Measurements from ENCODE around the gene SLC5A1. TPM values are rescaled to one million over a fixed set of nuclear protein-coding genes. Genes with fewer than 3 reads are reported as not detected.

Gene SLC5A1
- total and polyA plus RNA-seq, 9 of the 15 experiments (the other 6 are each of a cell fraction or from before 2014, with no cell fraction given), result not detected

GRCh38 chr22:32132126-32132525 is 89.1 kb downstream of the SLC5A1 start:
- H3K9me1 ChIP-seq (ENCODE audit: control insufficient read depth, insufficient read depth, low read length), result no peaks in the 10 kb centered on the region
- intact Hi-C loops (cut with micrococcal nuclease) (no loop called here), in situ Hi-C loops (cut with MboI) (no loop called here)
- H3K4me3 ChIP-seq, result no peak overlapping the region
- H3K9me3 ChIP-seq (replicated peaks; ENCODE audit: control insufficient read depth, insufficient read depth, low read depth, low read length), result no peaks in the 10 kb centered on the region
- ATAC-seq, result no peak
- DNase-seq (ENCODE audit: extremely low read depth in 1 of 4, low spot score in 3 of 4), result no peak
- H3K9ac ChIP-seq (ENCODE audit: insufficient read depth in 1 of 2, low read depth in 2 of 2, low read length in 2 of 2), result no peak overlapping the region
- H3K79me2 ChIP-seq (ENCODE audit: control insufficient read depth, insufficient read depth, low read length), result no peaks in the 10 kb centered on the region
- no peak overlapping the region for H3K4me2 ChIP-seq (ENCODE audit: insufficient read depth, low read length)
- H3K27me3 ChIP-seq (ENCODE audit: control insufficient read depth in 2 of 2, insufficient read depth in 2 of 2, low read length in 2 of 2), result peaks cover 0 to 18% of the 10 kb centered on the region in 2 experiments; a peak in 2 of 5 replicates
- H3K27ac ChIP-seq (ENCODE audit: extremely low read depth, low read depth, low read length), result no peak overlapping the region
- no TSS peak for BruUV-seq (replicated peaks)
- H4K20me1 ChIP-seq (replicated peaks; ENCODE audit: control insufficient read depth, insufficient read depth, low read length), result no peaks in the 10 kb centered on the region
- POLR2A ChIA-PET, result no interaction called here
- FAIRE-seq, result no peak
- H3K36me3 ChIP-seq (ENCODE audit: control insufficient read depth, insufficient read depth, low read length), result no peaks in the 10 kb centered on the region
- no peaks in the 10 kb centered on the region; a peak in 1 of 5 replicates for H3K4me1 ChIP-seq (replicated peaks in 1 of 2; ENCODE audit: control insufficient read depth in 2 of 2, insufficient read depth in 2 of 2, low read length in 2 of 2)
- 0% methylated on average over 11 of the region's 11 CpGs for WGBS (ENCODE audit: insufficient coverage, low coverage, missing lambda C conversion rate)
- TF ChIP-seq DIDO1 (tag; IDR thresholded peaks at IDR 0.05; ENCODE audit: low read depth) (no peak), LARP7 (IDR thresholded peaks at IDR 0.05) (no peak), NR2F6 (CRISPR knock-in tag; IDR thresholded peaks at IDR 0.05) (no peak), CTBP1 (IDR thresholded peaks at IDR 0.05; ENCODE audit: borderline replicate concordance) (no peak), DPF2 (IDR thresholded peaks at IDR 0.05) (no peak), ZBTB34 (CRISPR knock-in tag; IDR thresholded peaks at IDR 0.05) (no peak), ELF4 (CRISPR knock-in tag; IDR thresholded peaks at IDR 0.05) (no peak), PML (IDR thresholded peaks at IDR 0.05; ENCODE audit: low read length) (no peak), CHCHD3 (CRISPR knock-in tag; IDR thresholded peaks at IDR 0.05) (no peak), RBM25 (IDR thresholded peaks at IDR 0.05; ENCODE audit: low read depth, low read length, severe bottlenecking) (no peak), PHF21A (IDR thresholded peaks at IDR 0.05; ENCODE audit: borderline replicate concordance, low read depth) (no peak), HDAC8 (tag; IDR thresholded peaks at IDR 0.05) (no peak), RBM15 (IDR thresholded peaks at IDR 0.05; ENCODE audit: insufficient read depth, low read length) (no peak), ZNF133 (CRISPR knock-in tag; IDR thresholded peaks at IDR 0.05) (no peak), GTF2B (IDR thresholded peaks at IDR 0.05; ENCODE audit: extremely low read depth, insufficient read length) (no peak), CBFA2T2 (conservative IDR thresholded peaks at IDR 0.05) (no peak), BRD9 (IDR thresholded peaks at IDR 0.05; ENCODE audit: low read depth, partially characterized antibody) (no peak), RNF219 (CRISPR knock-in tag; IDR thresholded peaks at IDR 0.05) (no peak), U2AF1 (optimal IDR thresholded peaks at IDR 0.05; ENCODE audit: low read depth, low read length) (no peak), PHTF2 (CRISPR knock-in tag; IDR thresholded peaks at IDR 0.05) (no peak)
- CTCF ChIA-PET (ENCODE audit: low intra/inter-chr PET ratio), result no interaction called here
- no peak overlapping the region for H2AFZ ChIP-seq (ENCODE audit: low read depth, low read length)

Measured in K562 (cell line).